Measurements from ENCODE around the gene NUP37.
A peak's percentile ranks its signal among the peaks of the same experiment; 100 is the strongest.

Gene NUP37

GRCh38 chr12:102062419-102062806, 57.5 kb downstream of the NUP37 start:
- Histone ChIP-seq H3K9me3 (no peaks in the 10 kb centered on the region), H3K36me3 (no peaks in the 10 kb centered on the region), H3K4me3 (ENCODE audit: low read depth, low read length) (peak overlapping the region; percentile 94), H3K27me3 (no peaks in the 10 kb centered on the region), H3K4me1 (peaks cover 7% of the 10 kb centered on the region)
- TF ChIP-seq, protein P1, sequence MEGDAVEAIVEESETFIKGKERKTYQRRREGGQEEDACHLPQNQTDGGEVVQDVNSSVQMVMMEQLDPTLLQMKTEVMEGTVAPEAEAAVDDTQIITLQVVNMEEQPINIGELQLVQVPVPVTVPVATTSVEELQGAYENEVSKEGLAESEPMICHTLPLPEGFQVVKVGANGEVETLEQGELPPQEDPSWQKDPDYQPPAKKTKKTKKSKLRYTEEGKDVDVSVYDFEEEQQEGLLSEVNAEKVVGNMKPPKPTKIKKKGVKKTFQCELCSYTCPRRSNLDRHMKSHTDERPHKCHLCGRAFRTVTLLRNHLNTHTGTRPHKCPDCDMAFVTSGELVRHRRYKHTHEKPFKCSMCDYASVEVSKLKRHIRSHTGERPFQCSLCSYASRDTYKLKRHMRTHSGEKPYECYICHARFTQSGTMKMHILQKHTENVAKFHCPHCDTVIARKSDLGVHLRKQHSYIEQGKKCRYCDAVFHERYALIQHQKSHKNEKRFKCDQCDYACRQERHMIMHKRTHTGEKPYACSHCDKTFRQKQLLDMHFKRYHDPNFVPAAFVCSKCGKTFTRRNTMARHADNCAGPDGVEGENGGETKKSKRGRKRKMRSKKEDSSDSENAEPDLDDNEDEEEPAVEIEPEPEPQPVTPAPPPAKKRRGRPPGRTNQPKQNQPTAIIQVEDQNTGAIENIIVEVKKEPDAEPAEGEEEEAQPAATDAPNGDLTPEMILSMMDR (IDR thresholded peaks at IDR 0.05; ENCODE audit: low read depth, low read length), result no peak
- DNase-seq, result no peak

- peaks cover 7% of the 10 kb centered on the region for H3K4me1 ChIP-seq
- H3K27me3 ChIP-seq, result no peaks in the 10 kb centered on the region
- DNase-seq, result peak; percentile 93
- H3K4me3 ChIP-seq (ENCODE audit: low read depth, low read length), result peak within 1 kb of the TSS; percentile 94
- TF ChIP-seq, protein P1 (IDR thresholded peaks at IDR 0.05; ENCODE audit: low read depth, low read length), result no peak
- H3K36me3 ChIP-seq, result no peaks in the 10 kb centered on the region
- no peaks in the 10 kb centered on the region for H3K9me3 ChIP-seq
Observed at GRCh38 chr12:102061560-102062418, 58.1 kb downstream of the NUP37 start, which contains the start of gene WASHC3. Gene WASHC3, minus strand, starts transcription at chr12:102061991. Its CDS starts 29 bp downstream, at chr12:102061962.

DNA sequence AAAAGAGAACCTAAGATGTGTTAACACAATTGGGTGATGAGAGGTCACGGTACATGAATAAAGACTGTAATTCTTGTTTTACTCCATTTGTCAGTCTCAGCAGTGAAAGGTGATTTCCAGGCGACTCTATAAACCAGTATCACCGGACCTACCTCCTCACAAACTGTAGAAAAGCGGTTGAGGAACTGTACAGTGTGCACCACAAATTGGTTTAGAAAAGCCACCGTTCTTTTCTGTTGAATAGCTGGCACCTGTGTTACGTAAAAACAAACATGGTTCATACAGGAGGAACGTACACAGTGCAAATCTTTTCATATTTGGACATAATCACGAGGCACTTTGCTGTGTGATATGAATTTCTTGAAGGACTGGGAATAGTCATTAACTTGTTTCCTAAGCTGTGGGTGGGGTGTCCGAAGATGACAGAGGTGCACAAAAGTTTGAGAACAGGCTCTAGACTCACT, 58.8 kb downstream of the NUP37 start:
- no peak for DNase-seq
- H3K9me3 ChIP-seq, result no peaks in the 10 kb centered on the region
- peaks cover 7% of the 10 kb centered on the region for H3K4me1 ChIP-seq
- H3K27me3 ChIP-seq, result no peaks in the 10 kb centered on the region
- TF ChIP-seq, protein P1 (IDR thresholded peaks at IDR 0.05; ENCODE audit: low read depth, low read length), result no peak
- no peaks in the 10 kb centered on the region for H3K36me3 ChIP-seq
- H3K4me3 ChIP-seq (ENCODE audit: low read depth, low read length), result peak overlapping the region; percentile 94

DNA sequence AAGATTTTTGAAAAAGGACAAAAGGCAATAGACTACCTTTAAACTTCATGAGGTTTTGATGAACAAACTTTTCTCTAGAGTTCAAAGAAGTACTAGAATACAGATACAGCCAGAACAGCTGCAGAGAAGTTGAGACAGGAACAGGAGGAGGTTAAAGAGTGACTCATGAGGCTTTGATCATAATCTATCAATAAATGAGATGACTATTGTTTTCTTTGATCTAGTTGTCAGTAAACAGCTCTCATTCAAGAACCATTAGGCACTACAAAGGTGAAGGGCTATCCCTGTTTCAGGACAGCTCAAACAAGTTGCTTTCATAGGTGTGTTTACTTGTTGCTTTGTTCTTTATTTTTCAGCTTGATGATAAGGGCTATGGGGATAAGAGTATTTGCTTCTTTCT, 60.6 kb downstream of the NUP37 start:
- H3K9me3 ChIP-seq, result no peaks in the 10 kb centered on the region
- H3K36me3 ChIP-seq, result no peaks in the 10 kb centered on the region
- TF ChIP-seq, protein P1 (IDR thresholded peaks at IDR 0.05; ENCODE audit: low read depth, low read length), result no peak
- DNase-seq, result no peak
- H3K4me1 ChIP-seq, result peaks cover 7% of the 10 kb centered on the region
- no peaks in the 10 kb centered on the region for H3K27me3 ChIP-seq
- no peak overlapping the region for H3K4me3 ChIP-seq (ENCODE audit: low read depth, low read length)

DNA sequence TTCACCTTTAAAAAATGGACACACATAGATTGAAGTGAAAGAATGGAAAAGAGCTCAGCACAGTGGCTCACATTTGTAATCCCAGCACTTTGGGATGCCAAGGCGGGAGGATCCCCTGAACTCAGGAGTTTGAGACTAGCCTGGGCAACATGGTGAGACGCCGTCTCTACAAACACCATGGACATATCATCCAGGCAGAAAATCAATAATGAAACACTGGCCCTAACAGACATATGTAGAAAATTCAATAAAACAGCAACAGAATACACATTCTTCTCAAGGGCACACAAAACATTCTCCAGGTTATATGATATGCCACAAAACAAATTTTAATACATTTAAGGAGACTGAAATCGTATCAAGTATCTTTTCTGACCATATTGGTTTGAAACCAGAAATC, 65.6 kb downstream of the NUP37 start:
- Histone ChIP-seq H3K9me3 (no peaks in the 10 kb centered on the region), H3K4me3 (ENCODE audit: low read depth, low read length) (no peak overlapping the region), H3K4me1 (no peaks in the 10 kb centered on the region), H3K27me3 (no peaks in the 10 kb centered on the region), H3K36me3 (no peaks in the 10 kb centered on the region)
- TF ChIP-seq, protein P1 (IDR thresholded peaks at IDR 0.05; ENCODE audit: low read depth, low read length), result no peak
- no peak for DNase-seq

DNA sequence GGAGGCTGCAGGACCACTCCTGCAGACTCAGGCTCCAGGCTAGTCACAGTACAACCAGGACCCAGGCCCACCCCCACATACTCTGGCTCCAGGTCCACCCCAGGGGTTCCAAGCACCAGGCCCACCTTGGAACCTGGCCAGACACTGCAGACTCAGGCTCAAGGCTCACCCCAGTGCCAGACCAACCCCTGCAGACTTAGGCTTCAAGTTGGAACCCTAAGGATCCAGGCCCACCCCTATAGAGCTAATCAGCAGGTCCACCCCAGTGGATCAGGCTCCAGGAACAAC, 66.9 kb downstream of the NUP37 start:
- no peak overlapping the region for H3K4me3 ChIP-seq (ENCODE audit: low read depth, low read length)
- H3K36me3 ChIP-seq, result no peaks in the 10 kb centered on the region
- no peak for DNase-seq
- no peaks in the 10 kb centered on the region for H3K9me3 ChIP-seq
- TF ChIP-seq, protein P1 (IDR thresholded peaks at IDR 0.05; ENCODE audit: low read depth, low read length), result no peak
- no peaks in the 10 kb centered on the region for H3K27me3 ChIP-seq
- H3K4me1 ChIP-seq, result no peaks in the 10 kb centered on the region
